Measurements from ENCODE around the gene EEF1A1.

- no peak for TF ChIP-seq CTCF (conservative IDR thresholded peaks at IDR 0.05; ENCODE audit: low read depth, low read length)
- no peak for TF ChIP-seq EZH2 (IDR thresholded peaks at IDR 0.05; ENCODE audit: borderline replicate concordance, low read depth, low read length, poor library complexity, severe bottlenecking)
Measured at GRCh38 chr6:73487473-73487872, 33.4 kb downstream of the EEF1A1 start.
